GM18951 (cell line): Measurements from ENCODE around the gene WBP1.

ENCODE experiments used
- POLR2A ChIP-seq: IDR thresholded peaks from 4 replicates; pipeline ENCODE4 v1.6.1; 2011; ENCODE audit warnings: mild to moderate bottlenecking; ENCODE audit not compliant: insufficient read length, insufficient read depth; ENCODE audit errors: extremely low read depth
- in situ Hi-C: fragments of 300-500 bp; cut with MboI; formaldehyde crosslinking; loops from one replicate; pipeline ENCODE4 v1.12.0; 2022; ENCODE audit warnings: low sequenced_read_pairs, mixed read lengths, inconsistent platforms; ENCODE audit not compliant: unreplicated experiment

Gene WBP1

GRCh38 chr2:74491648-74492544 lies 33.7 kb downstream of the WBP1 start:
- no peak for TF ChIP-seq POLR2A
- in situ Hi-C loops, result no loop called here

- in situ Hi-C loops, result no loop called here
- no peak for TF ChIP-seq POLR2A
Measured at GRCh38 chr2:74493546-74493945, 35.3 kb downstream of the WBP1 start.

DNA sequence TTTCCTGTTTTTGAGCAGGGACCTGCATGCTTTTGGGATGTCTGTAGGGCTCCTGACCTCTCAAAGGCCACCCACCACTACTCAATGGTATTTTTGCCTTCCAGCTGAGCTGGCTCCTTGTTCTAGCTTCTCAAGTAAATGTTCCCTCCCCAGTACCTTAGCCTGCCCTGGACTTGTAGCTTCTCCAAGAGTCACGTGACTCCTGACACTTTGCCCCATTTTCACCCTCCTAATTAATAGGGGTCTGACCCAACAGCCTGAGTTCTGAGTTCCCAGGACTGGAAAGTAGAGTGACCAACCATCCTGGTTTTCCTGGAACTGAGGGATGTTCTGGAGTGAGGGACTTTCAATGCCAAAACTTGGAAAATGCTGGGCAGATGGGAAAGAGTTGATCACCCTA lies 37.2 kb downstream of the WBP1 start:
- in situ Hi-C loops, result no loop called here
- no peak for TF ChIP-seq POLR2A

- in situ Hi-C loops, result no loop called here
Measured at GRCh38 chr2:74496997-74497776, 38.9 kb downstream of the WBP1 start.

DNA sequence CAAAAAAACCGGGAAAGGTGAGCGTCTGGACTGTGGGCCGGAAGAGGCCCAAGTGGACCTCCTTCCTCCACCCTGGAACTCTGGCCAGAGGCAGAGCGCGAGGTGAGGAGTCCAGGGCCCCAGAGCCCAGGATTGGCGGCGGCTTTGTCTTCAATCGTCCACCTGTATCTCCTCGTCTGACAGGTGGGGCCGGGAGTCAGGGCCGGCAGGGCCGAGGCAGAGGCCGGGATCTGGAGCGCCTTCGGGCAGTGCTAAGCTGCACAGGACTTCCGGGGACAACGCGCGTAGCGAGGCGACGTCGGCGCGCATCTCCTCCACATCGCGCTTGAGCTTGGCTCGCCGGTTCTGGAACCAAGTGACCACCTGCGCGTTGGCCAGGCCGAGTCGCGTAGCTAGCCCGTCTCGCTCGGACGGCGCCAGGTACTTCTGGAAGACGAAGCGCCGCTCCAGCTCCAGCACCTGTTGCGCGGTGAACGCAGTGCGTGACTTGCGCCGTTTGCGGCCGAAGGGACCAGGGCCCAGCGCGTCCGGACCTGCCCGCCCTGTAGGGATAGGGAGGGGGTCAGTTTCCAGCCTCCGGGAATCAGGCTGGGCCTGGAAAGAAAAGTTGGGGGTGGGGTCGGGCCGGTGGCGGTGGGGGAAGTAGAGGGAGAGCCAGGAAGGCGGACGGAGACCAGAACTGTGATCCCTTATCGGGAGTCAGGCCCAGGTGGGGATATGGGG lies 39.7 kb downstream of the WBP1 start:
- in situ Hi-C loops, result no loop called here
- TF ChIP-seq POLR2A, result peak; percentile 54

More at GRCh38 chr2:74496997-74497776, 38.9 kb downstream of the WBP1 start:
- no peak for TF ChIP-seq POLR2A

DNA sequence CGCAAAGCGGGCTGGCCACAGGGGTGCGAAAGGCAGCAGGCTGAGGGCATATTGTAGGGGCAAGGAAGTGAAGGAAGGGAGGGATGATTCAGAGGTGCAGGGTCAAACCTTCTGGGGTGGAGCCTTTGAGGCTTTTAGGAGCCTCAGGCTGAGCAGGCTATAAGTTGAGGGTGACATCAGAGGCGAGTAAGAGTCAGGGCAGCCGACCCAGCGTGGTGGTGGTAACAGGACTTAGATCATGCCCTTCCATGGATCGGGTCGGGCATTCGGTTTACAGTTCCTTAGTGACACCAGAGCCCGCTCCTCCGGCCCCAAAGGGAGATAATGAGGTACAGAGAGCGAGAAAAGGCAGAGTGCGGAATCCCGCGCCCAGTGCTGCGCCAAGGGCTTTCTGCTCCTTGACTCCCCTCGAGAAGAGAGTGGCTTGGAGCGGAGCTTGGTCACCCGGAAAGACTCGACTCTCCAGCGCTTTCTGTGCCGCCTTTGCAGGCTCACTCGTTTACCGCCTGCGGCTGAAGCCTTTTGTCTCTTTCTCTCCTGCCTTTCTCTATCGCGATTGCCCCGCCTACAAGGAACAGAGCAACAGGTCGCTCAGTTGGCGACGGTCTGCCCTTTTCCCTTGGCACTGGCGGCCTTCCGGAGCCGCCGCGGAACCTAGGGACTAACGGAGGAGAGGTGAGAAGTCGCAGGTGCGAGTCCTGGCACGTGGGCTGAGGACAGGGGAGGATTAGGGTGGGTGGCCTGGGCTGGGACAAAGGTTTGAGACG lies 40.4 kb downstream of the WBP1 start:
- TF ChIP-seq POLR2A, result no peak
- in situ Hi-C loops, result no loop called here

- in situ Hi-C loops, result no loop called here
- no peak for TF ChIP-seq POLR2A
Measured at GRCh38 chr2:74499267-74499939, 41.2 kb downstream of the WBP1 start, which contains the start of gene LBX2. TSS of gene LBX2 (minus strand) at chr2:74499603. CDS start at chr2:74499537, 66 bp downstream.

DNA sequence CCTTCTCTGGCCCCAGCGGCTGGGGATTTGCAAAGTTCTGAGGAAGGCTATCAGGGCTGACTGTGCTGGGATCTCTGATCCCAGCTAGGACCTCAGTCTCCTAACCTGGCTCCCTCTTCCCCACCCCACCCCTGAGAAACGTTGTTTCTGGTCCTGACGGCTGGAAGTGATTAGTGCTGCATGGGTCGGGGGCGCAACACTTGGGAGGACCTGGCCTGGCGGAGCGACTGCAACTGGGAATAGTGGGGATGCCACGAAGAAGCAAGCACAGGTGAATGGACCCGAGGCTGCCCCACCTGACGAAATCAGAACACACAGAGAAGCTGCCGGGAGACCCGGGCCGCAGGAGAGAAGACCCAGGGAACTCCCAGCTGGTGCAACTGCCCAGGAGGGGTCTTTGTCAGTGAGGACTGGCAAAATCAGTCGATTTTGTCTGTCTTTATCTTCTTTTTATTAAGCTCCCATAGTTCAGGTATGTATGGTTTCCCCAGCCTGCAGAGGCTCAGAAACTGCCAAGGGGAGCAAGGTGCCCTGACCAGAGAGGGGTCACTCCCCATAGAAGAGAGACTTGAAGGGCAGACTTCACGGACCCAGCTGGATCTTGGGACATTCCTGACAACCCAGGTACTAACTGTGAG lies 41.8 kb downstream of the WBP1 start:
- in situ Hi-C loops, result no loop called here
- no peak for TF ChIP-seq POLR2A

GRCh38 chr2:74500578-74500946 lies 42.3 kb downstream of the WBP1 start:
- in situ Hi-C loops, result no loop called here
- no peak for TF ChIP-seq POLR2A

DNA sequence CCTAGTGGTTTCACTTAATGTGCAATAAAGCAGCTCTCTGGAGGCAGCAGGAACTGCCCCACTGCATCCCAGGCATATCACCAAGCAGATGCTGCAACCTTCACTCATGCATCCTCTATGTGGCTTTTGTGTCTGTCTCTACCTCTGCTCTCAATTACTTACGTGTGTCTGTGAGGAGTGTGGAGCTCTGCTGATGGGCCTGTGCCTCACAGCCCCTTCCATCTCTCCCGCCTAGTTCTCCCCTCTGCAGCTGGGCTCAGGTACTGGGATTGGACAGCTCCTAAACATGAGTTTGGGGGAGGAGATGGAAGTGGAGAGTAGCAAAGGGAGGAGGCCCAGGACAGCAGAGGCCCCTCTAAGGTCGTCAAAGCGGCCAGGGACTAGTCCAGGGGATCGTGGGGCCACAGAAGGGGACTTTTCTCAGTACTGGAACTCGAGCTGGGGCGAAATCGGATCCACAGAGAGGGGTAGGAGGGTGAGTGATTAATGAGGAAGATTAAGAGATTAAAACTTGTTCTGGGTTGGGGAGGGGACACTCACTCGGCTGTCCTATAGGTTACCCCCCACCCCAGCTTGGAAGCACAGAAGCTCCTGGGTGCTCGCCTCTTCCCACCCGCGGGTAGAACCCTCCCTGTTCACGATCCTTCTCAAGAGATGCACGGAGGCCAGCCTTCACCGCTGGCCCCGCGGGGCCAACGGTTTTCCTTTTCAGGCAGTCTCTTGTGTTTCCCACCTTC lies 43.3 kb downstream of the WBP1 start:
- TF ChIP-seq POLR2A, result no peak
- in situ Hi-C loops, result no loop called here

- in situ Hi-C loops, result no loop called here
- no peak for TF ChIP-seq POLR2A
Measured at GRCh38 chr2:74502147-74502719, 44.0 kb downstream of the WBP1 start.
